ENCODE results near the gene TIGD3. TPM values are rescaled to one million over a fixed set of nuclear protein-coding genes. Genes with fewer than 3 reads are reported as not detected.

The TIGD3 gene
- total RNA-seq, 4 donors from 2014 or later: 0.48 to 3.0 (median 0.75) TPM; not detected in 1

DNA sequence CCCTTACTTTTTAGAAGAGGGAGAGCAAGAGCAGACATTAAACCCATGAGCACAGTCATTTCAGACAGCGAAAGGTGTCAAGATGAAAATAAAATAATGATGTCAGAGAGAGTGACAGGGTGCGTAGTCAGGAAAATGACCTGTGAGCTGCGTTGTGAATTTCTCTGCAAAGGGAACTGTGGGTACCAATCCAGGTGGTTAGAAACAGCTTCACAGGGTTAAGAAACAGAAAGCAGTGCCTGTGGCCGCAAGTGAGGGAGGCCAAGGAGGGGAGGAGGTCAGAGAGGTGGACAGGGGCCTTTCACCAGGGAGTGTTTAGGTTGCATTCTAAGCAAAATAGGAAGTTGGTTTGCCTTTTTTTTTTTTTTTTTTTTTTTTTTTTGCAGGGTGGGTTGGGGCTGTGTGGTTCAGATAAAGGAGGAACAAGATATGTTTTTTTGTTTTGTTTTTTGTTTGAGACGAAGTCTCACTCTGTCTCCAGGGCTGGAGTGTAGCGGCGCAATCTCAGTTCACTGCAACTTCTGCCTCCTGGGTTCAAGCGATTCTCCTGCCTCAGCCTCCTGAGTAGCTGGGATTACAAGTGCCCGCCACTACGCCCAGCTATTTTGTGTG, 7.9 kb downstream of the TIGD3 start:
- DNase-seq: peak; percentile 60
- WGBS, 2 donors (ENCODE audit: low coverage in 1 of 2): 63 to 68% methylated on average over 8 to 10 of the region's 10 CpGs
- peak overlapping the region; percentile 29 to 66 (median 37) for H3K27ac ChIP-seq
- TF ChIP-seq POLR2A (IDR thresholded peaks at IDR 0.05) (no peak), POLR2AphosphoS5 (IDR thresholded peaks at IDR 0.05) (no peak), CTCF (IDR thresholded peaks at IDR 0.05) (no peak), EP300 (IDR thresholded peaks at IDR 0.05; ENCODE audit: low read depth) (no peak)
- no peaks in the 10 kb centered on the region for H3K36me3 ChIP-seq
- intact Hi-C loops (cut with DNase I; ENCODE audit: low total_unique reads) (no loop called here), in situ Hi-C loops (cut with MboI; ENCODE audit: low pct_ligation_motif_present in 1 of 4, low pct_unique_long_range_greater_than_20kb in 1 of 4, low sequenced_read_pairs in 3 of 4) (loop anchor here in 2 of 4 donors (10.0 kb wide), 2 partner anchors 52 to 152 kb away; no protein-coding TSS in a partner anchor)
- peaks cover 0 to 16% (median 10%) of the 10 kb centered on the region in 4 donors for H3K4me1 ChIP-seq
- no peaks in the 10 kb centered on the region for H3K27me3 ChIP-seq
- H3K4me3 ChIP-seq: no peak overlapping the region
- no peaks in the 10 kb centered on the region for H3K9me3 ChIP-seq

GRCh38 chr11:65362966-65363365, 8.4 kb downstream of the TIGD3 start:
- H3K27ac ChIP-seq: peak overlapping the region; percentile 29 to 66 (median 37)
- intact Hi-C loops (cut with DNase I; ENCODE audit: low total_unique reads): no loop called here

DNA sequence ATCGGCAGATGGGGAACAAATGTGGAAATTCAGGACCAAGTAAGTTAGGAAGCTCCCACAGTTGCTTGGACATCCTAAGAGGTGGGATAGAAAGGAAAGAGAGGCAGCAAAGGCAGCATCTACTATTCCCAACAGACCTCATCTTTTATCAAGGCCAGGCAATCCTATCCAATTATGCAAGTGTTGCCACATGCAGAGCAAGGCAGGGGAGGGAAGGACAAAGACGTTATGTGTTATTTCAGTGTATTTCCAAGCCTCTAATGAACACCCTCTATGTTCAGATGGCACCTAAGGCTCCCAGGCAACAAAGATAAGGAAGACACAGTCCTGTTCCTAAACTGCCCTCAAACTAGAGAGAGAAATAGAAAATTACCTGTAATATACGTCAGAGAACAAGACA, 9.2 kb downstream of the TIGD3 start:
- Histone ChIP-seq H3K4me1 (peaks cover 0 to 17% (median 12%) of the 10 kb centered on the region in 4 donors), H3K9me3 (no peaks in the 10 kb centered on the region), H3K36me3 (no peaks in the 10 kb centered on the region), H3K4me3 (no peak overlapping the region), H3K27me3 (no peaks in the 10 kb centered on the region), H3K27ac (no peak overlapping the region)
- intact Hi-C loops (cut with DNase I; ENCODE audit: low total_unique reads): no loop called here
- DNase-seq: no peak
- WGBS, 2 donors (ENCODE audit: low coverage in 1 of 2): 64 to 69% methylated on average over 3 of the region's 3 CpGs
- no peak for TF ChIP-seq CTCF (IDR thresholded peaks at IDR 0.05)
- TF ChIP-seq EP300 (IDR thresholded peaks at IDR 0.05; ENCODE audit: low read depth): no peak
- no peak for TF ChIP-seq POLR2AphosphoS5 (IDR thresholded peaks at IDR 0.05)
- no peak for TF ChIP-seq POLR2A (IDR thresholded peaks at IDR 0.05)
- in situ Hi-C loops (cut with MboI; ENCODE audit: low pct_ligation_motif_present in 1 of 4, low pct_unique_long_range_greater_than_20kb in 1 of 4, low sequenced_read_pairs in 3 of 4): loop anchor here in 2 of 4 donors (10.0 kb wide), 2 partner anchors 51 to 151 kb away; no protein-coding TSS in a partner anchor

More at GRCh38 chr11:65362966-65363365, 8.4 kb downstream of the TIGD3 start:
- TF ChIP-seq POLR2AphosphoS5 (IDR thresholded peaks at IDR 0.05) (no peak), POLR2A (IDR thresholded peaks at IDR 0.05) (no peak), CTCF (IDR thresholded peaks at IDR 0.05) (no peak), EP300 (IDR thresholded peaks at IDR 0.05; ENCODE audit: low read depth) (no peak)
- in situ Hi-C loops (cut with MboI; ENCODE audit: low pct_ligation_motif_present in 1 of 4, low pct_unique_long_range_greater_than_20kb in 1 of 4, low sequenced_read_pairs in 3 of 4): loop anchor here in 2 of 4 donors (10.0 kb wide), 2 partner anchors 52 to 152 kb away; no protein-coding TSS in a partner anchor
- DNase-seq: no peak
- H3K4me1 ChIP-seq: peaks cover 0 to 17% (median 12%) of the 10 kb centered on the region in 4 donors
- H3K4me3 ChIP-seq: no peak overlapping the region
- no peaks in the 10 kb centered on the region for H3K9me3 ChIP-seq
- no peaks in the 10 kb centered on the region for H3K27me3 ChIP-seq
- 88% methylated on average over 6 of the region's 6 CpGs; no CpG with 5 or more reads in 1 of the 2 donors for WGBS, 2 donors (ENCODE audit: low coverage in 1 of 2)
- H3K36me3 ChIP-seq: no peaks in the 10 kb centered on the region

GRCh38 chr11:65366340-65366773, 11.8 kb downstream of the TIGD3 start:
- DNase-seq: peak; percentile 54
- WGBS, 2 donors (ENCODE audit: low coverage in 1 of 2): 0 to 2% methylated on average over 1 to 4 of the region's 4 CpGs
- Histone ChIP-seq H3K27me3 (no peaks in the 10 kb centered on the region), H3K4me1 (peaks cover 0 to 21% (median 12%) of the 10 kb centered on the region in 4 donors), H3K4me3 (no peak overlapping the region), H3K27ac (peak overlapping the region; percentile 11 to 71 (median 50)), H3K36me3 (no peaks in the 10 kb centered on the region), H3K9me3 (no peaks in the 10 kb centered on the region)
- intact Hi-C loops (cut with DNase I; ENCODE audit: low total_unique reads): loop anchor here (5.0 kb wide), 1 partner anchor 146 kb away; no protein-coding TSS in a partner anchor
- in situ Hi-C loops (cut with MboI; ENCODE audit: low pct_ligation_motif_present in 1 of 4, low pct_unique_long_range_greater_than_20kb in 1 of 4, low sequenced_read_pairs in 3 of 4): loop anchor here in 3 of 4 donors (5.0 to 10.0 kb wide), 3 partner anchors 48 to 148 kb away; no protein-coding TSS in a partner anchor
- peak in 1 of 3 donors; percentile 31 for TF ChIP-seq POLR2AphosphoS5 (IDR thresholded peaks at IDR 0.05)
- peak; percentile 78 to 95 (median 84) for TF ChIP-seq CTCF (IDR thresholded peaks at IDR 0.05)
- no peak for TF ChIP-seq EP300 (IDR thresholded peaks at IDR 0.05; ENCODE audit: low read depth)
- no peak for TF ChIP-seq POLR2A (IDR thresholded peaks at IDR 0.05)
